Measurements from ENCODE around the gene NOTO. TPM values are rescaled to one million over a fixed set of nuclear protein-coding genes. Genes with fewer than 3 reads are reported as not detected.

The NOTO gene
- total RNA-seq, 1 experiment from 2014 or later: 0.66 TPM

- Histone ChIP-seq H4K91ac (ENCODE audit: insufficient read length, low read depth, low read length) (no peak overlapping the region), H3K23me2 (ENCODE audit: insufficient read length, low read depth, low read length, poor library complexity, severe bottlenecking) (no peaks in the 10 kb centered on the region), H3K27ac (ENCODE audit: insufficient read length, low read depth, low read length) (no peak overlapping the region), H2BK120ac (ENCODE audit: low read depth, low read length, poor library complexity, severe bottlenecking) (no peak overlapping the region), H2BK15ac (ENCODE audit: low read depth, low read length) (no peak overlapping the region), H2AFZ (ENCODE audit: low read length) (no peak overlapping the region), H3K79me2 (ENCODE audit: insufficient read depth, low read length) (no peaks in the 10 kb centered on the region), H3K9me3 (ENCODE audit: control insufficient read depth, low read depth, low read length) (no peaks in the 10 kb centered on the region), H2AK5ac (ENCODE audit: insufficient read length, low read length) (no peak overlapping the region), H3K9ac (ENCODE audit: extremely low read depth, insufficient read length, low read length) (no peak overlapping the region), H3K56ac (ENCODE audit: insufficient read length, low read depth, low read length) (no peak overlapping the region), H3K18ac (ENCODE audit: insufficient read length, low read depth, low read length) (no peak overlapping the region), H2BK12ac (ENCODE audit: insufficient read length, low read depth, low read length) (no peak overlapping the region), H3K79me1 (ENCODE audit: insufficient read depth, low read depth, low read length, poor library complexity, severe bottlenecking) (no peaks in the 10 kb centered on the region), H2BK20ac (ENCODE audit: low read depth, low read length, poor library complexity, severe bottlenecking) (no peak overlapping the region), H4K8ac (replicated peaks; ENCODE audit: insufficient read length, low read depth, low read length) (no peak overlapping the region), H3K4ac (ENCODE audit: low read depth, low read length) (no peak overlapping the region), H2BK5ac (ENCODE audit: insufficient read length, low read length) (no peak overlapping the region), H4K20me1 (ENCODE audit: control insufficient read depth, insufficient read depth, insufficient read length) (no peaks in the 10 kb centered on the region), H3K4me2 (ENCODE audit: insufficient read depth, insufficient read length, low read length) (no peak overlapping the region), H3K14ac (ENCODE audit: insufficient read depth, low read length) (no peak overlapping the region), H4K5ac (ENCODE audit: insufficient read length, low read depth, low read length) (no peak overlapping the region), H3K27me3 (ENCODE audit: insufficient read depth, low read length) (no peaks in the 10 kb centered on the region), H3K4me1 (ENCODE audit: insufficient read depth, low read length) (no peaks in the 10 kb centered on the region), H3T11ph (ENCODE audit: low read length) (no peak overlapping the region), H3K23ac (ENCODE audit: insufficient read length, low read depth, low read length) (no peak overlapping the region)
- Mint-ChIP-seq H3K4me1 (peaks cover 4 to 10% of the 10 kb centered on the region in 2 experiments), H3K36me3 (ENCODE audit: insufficient read depth in 1 of 3, low read depth in 3 of 3) (peaks cover 53 to 87% (median 69%) of the 10 kb centered on the region in 3 experiments), H3K27ac (no peak overlapping the region; a peak in 1 of 7 replicates), H3K27me3 (ENCODE audit: low read depth) (no peaks in the 10 kb centered on the region), H3K4me3 (no peak overlapping the region), H3K9me3 (no peaks in the 10 kb centered on the region)
- DNase-seq: no peak
- TF ChIP-seq CTCF (conservative IDR thresholded peaks at IDR 0.05): no peak
- no CpG with 5 or more reads among the region's 17 CpGs for WGBS (ENCODE audit: extremely low coverage, insufficient read length, low lambda C conversion rate)
These were observed 48.8 kb downstream of the NOTO start for GRCh38 chr2:73250872-73251846.

Data from H9 (cell line).